GM12864 (cell line): Measurements from ENCODE around the gene FGF1.

Experiments
- DNase-seq: peaks from one replicate; pipeline ENCODE4 v3.0.0-alpha.2; 2011; ENCODE audit warnings: low read depth
- H3K4me3 ChIP-seq: 2 replicates; pipeline ENCODE4 v1.5.1; 2011; ENCODE audit warnings: mild to moderate bottlenecking, low read depth, low read length, control low read depth
- TF ChIP-seq, protein P1 (sequence below): IDR thresholded peaks from 2 replicates; pipeline ENCODE4 v1.5.1; 2011; ENCODE audit warnings: low read depth, mild to moderate bottlenecking, moderate library complexity, low read length, control low read depth, inconsistent platforms; ENCODE audit errors: missing control alignments

Gene FGF1

DNA sequence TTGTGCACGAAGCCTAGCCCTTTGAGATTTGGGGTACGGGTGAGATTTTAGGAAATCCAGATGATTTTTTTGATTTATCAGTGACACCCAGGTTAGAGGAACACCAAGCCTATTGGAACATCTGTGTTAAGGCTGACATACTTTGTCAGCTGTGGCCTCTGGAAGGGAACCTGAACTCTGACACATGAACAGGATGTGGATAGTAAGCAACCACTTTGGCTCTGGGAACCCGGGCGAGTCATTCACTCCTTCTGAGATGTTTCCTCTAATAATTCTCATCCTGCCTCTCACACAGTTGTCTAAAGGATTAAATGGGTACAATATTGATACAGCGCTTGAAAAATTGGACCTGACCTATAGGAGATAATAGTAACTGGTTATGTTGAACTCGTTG is 67.8 kb downstream of the FGF1 start:
- DNase-seq = no peak
- TF ChIP-seq, protein P1, sequence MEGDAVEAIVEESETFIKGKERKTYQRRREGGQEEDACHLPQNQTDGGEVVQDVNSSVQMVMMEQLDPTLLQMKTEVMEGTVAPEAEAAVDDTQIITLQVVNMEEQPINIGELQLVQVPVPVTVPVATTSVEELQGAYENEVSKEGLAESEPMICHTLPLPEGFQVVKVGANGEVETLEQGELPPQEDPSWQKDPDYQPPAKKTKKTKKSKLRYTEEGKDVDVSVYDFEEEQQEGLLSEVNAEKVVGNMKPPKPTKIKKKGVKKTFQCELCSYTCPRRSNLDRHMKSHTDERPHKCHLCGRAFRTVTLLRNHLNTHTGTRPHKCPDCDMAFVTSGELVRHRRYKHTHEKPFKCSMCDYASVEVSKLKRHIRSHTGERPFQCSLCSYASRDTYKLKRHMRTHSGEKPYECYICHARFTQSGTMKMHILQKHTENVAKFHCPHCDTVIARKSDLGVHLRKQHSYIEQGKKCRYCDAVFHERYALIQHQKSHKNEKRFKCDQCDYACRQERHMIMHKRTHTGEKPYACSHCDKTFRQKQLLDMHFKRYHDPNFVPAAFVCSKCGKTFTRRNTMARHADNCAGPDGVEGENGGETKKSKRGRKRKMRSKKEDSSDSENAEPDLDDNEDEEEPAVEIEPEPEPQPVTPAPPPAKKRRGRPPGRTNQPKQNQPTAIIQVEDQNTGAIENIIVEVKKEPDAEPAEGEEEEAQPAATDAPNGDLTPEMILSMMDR = no peak
- no peak overlapping the region for H3K4me3 ChIP-seq

DNA sequence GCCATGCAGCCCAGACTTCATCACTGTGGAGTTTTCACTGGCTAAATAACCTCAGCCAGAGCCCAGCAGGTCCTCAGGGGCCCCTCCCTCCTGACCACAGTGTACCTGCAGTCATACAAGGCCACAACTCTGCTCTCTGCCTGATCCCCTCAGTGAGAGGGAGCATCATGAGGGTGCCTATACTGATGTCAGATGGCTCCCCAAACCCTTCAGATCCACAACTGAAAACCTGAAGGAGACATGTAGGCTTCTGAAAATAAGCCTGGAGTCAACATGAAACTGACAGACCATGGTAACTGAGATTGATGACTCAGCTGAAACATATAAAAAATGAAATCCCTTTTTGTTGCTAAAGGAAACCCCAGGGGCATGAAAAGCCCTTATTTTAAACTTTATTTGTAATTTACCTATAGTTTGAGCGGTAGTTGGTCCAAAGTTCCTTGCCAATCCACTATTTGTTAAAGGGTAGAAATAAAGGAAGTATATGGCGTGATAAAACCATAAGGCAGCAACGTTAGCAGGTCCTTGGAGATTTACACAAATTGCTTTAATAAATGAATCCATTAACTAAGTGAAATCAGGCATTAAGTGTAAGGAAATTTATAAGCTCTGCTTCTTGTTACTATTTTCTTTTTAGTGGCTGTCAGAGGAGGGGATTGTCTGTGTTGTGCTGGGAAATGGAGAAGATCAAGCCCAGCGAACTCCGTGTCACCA is 68.3 kb downstream of the FGF1 start:
- DNase-seq = no peak
- TF ChIP-seq, protein P1 = no peak
- no peak overlapping the region for H3K4me3 ChIP-seq

DNA sequence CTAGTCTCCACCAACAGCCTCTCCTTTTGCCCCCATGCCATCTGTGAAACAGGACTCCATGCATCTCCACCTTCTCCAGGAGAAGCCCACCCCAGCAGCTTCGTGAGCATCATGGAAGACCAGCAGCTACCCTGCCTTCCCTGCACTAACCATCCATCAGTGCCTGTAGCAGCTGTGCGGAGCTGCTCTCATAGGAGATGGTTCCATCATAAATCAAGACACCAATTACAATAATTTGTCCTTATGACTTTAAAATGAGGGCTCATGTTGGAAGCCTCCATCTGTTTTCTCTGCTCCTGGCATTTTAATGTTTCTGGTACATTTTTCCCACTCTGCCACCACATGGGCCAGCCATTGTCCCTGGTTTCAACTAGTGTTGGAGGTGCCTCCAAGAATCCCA is 69.9 kb downstream of the FGF1 start:
- H3K4me3 ChIP-seq = no peak overlapping the region
- TF ChIP-seq, protein P1 = no peak
- no peak for DNase-seq

DNA sequence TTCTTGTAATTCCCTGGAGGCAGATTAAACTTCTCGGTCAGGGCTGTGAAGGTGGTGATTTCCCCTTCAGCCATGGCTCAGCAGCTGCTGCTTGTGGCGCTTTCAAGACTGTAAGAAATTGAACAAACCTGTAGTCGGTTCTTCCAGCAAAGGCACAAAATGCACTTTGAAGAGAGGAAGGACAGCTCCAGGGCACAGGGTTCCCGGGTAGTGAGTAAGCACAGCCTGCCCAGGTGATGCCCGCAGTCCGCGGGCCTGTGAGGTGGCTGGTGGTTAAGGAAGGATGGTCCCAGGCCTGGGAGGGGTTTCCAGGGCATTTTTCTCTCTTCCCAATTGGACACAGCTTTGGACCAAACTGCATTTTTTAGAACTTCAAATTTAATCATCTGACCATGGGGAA is 71.8 kb downstream of the FGF1 start:
- TF ChIP-seq, protein P1 = no peak
- H3K4me3 ChIP-seq = no peak overlapping the region
- no peak for DNase-seq

DNA sequence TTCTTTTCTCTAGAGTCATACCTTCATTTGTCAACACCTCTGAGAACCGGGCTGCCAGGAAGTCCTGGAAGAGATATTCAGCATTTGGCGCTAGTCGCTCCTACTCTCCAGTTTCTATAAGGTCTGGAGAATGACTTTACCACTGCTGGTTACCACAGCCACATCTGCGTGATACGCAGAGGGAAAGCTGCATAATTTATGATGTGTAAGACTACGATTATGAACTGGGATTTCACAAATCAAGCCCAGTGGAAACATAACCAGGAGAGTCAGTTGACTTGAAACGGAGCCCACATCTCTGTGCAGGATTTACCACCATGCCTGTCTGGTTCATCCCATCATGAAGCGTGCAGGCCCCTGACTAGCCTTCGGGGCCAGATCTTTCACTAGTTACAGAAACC is 72.6 kb downstream of the FGF1 start:
- no peak overlapping the region for H3K4me3 ChIP-seq
- no peak for DNase-seq
- TF ChIP-seq, protein P1 = no peak

DNA sequence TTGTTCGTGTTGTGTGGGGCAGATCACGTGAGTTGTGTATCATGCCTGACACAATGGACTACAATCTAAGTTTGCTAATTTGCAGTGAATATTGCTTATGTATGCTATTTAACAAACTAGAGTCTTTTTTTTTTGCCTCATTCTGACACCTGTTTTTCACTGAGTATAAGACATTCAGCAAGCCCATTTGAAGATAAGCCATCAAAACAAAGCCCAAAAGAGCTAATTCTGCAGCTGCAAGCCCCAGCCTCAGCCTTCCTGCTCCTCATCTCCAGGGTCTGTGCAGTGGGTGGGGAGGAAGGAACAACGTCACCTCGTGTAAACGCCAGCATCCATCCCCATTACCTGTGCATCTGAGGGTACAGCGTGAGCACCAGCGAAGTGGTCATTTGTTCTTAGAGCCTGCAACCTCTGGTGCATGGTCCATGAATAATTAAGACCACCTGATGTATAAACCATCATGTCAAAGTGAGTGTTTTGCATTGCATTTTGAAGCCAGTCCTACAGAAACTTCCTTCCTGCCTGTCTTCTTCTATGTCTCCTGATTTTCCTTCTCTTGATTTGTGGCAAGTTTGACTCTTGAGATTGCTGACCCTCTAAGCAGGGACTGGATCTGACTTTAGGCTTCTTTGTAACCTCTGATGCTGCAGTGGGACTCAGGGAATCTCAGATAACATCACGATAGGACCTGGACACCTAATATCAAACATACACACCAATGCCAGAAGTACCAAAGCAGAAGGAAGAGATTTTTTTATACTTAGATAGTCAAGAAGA is 73.2 kb downstream of the FGF1 start:
- TF ChIP-seq, protein P1 = no peak
- DNase-seq = no peak
- H3K4me3 ChIP-seq = no peak overlapping the region
